Breast epithelium (tissue), 3 donors: ENCODE measurements around the gene TMEM208.

Experiments used
- CTCF ChIP-seq, 3 donors: fragments of 450-650 bp; IDR thresholded peaks; one replicate each; pipeline ENCODE4 v1.5.1; 2016 to 2017; ENCODE audit warnings: antibody characterized with exemption in 3 of 3, mild to moderate bottlenecking in 3 of 3, moderate library complexity in 3 of 3
- POLR2A ChIP-seq: fragments of 450-650 bp; IDR thresholded peaks from one replicate; pipeline ENCODE4 v1.6.1; 2016; ENCODE audit warnings: antibody characterized with exemption, mild to moderate bottlenecking, moderate library complexity
- POLR2AphosphoS5 ChIP-seq, 3 donors: sonication (generic); formaldehyde crosslinking; IDR thresholded peaks; one replicate each; pipeline ENCODE4 v1.6.1; 2017; ENCODE audit warnings: antibody characterized with exemption in 3 of 3

GRCh38 chr16:67180166-67180565 is 46.8 kb upstream of the TMEM208 start:
- TF ChIP-seq POLR2A (no peak), CTCF (IDR thresholded peaks at IDR 0.05) (no peak), POLR2AphosphoS5 (IDR thresholded peaks at IDR 0.05) (no peak)
